ENCODE measurements around the gene PPP3CA. TPM values are rescaled to one million over a fixed set of nuclear protein-coding genes. Genes with fewer than 3 reads are reported as not detected.
A peak's percentile ranks its signal among the peaks of the same experiment; 100 is the strongest.

The PPP3CA gene
- total and polyA plus RNA-seq, 2 experiments from 2014 or later = 42.3 to 42.8 TPM

DNA sequence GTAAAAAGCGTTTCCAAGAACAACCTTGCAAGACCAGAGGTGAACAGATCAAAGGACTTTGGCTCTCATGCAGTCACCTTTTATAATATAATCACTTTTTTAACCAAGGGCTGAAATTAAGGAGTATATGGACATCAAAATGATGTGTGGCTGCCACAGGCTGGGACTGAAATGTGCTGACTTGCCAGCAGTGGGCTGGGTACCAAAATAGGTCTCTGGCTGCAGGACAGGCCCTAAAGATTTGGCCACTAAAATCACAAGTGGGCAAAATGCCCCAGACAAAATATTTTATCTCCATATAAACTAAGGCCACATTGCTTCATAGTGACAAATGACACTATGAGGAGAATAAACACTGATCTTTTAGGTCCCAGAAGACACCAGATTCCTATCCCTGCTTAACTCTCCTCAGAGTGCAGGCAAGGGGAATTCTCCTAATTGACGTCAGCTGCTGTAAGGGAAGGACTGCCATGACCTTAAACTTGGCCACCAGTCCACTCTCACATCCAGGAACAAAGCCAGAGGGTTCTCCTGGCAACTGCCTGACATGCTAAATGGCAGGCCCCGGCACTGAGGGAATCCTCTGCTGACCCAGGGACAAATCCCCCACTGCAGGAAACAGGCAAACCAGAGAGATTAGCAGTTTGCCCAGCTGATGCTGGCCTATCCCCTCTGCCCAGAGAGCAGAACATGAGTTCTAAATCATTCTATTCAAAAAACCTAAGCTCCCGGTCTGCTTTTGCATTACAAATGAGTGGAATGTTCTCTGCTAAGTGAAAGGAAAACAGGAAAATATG is 155.8 kb downstream of the PPP3CA start:
- WGBS, 2 experiments (ENCODE audit: low coverage in 1 of 2, low lambda C conversion rate in 2 of 2, missing lambda C conversion rate in 2 of 2) = 21 to 27% methylated on average over 4 of the region's 4 CpGs

DNA sequence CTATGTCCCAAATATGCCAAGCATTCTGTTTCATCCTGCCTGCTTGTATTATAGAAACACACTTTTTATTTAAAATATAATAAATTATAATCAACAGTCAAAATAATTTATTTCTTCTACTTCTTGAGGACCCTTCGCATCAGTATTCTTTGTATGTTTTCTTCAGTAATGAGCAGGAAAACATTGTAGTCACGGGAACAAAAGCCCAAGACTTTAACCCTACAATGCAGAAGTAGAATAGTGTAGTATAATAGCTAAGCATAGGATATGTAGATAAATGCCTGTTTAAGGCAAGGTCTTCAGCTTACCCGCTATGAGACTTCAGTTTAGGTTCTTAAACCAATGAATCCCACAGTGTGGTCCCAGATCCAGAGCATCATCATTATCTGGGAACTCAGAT is 156.6 kb downstream of the PPP3CA start:
- H3K79me2 ChIP-seq (ENCODE audit: insufficient read depth) = peaks cover 85% of the 10 kb centered on the region
- H2AFZ ChIP-seq = no peak overlapping the region
- H3K9ac ChIP-seq = no peak overlapping the region
- no peaks in the 10 kb centered on the region for H4K20me1 ChIP-seq (ENCODE audit: insufficient read depth)
- in situ Hi-C loops (cut with MboI) = no loop called here
- no peaks in the 10 kb centered on the region for H3K27me3 ChIP-seq (replicated peaks; ENCODE audit: insufficient read depth)
- TF ChIP-seq EZH2 (IDR thresholded peaks at IDR 0.05; ENCODE audit: insufficient read depth, poor library complexity, severe bottlenecking) (no peak), EZH2phosphoT487 (IDR thresholded peaks at IDR 0.05; ENCODE audit: insufficient read depth, low read depth) (no peak)
- WGBS, 2 experiments (ENCODE audit: low coverage in 1 of 2, low lambda C conversion rate in 2 of 2, missing lambda C conversion rate in 2 of 2) = 84 to 89% methylated on average over 3 of the region's 3 CpGs
- H3K36me3 ChIP-seq (ENCODE audit: low read depth) = no peaks in the 10 kb centered on the region
- no peaks in the 10 kb centered on the region for H3K9me2 ChIP-seq (ENCODE audit: insufficient read depth)
- no peaks in the 10 kb centered on the region for H3K9me3 ChIP-seq (ENCODE audit: low read depth)
- no peak for DNase-seq
- peaks cover 8% of the 10 kb centered on the region for H3F3A ChIP-seq (ENCODE audit: insufficient read depth)
- H3K4me2 ChIP-seq (ENCODE audit: unreplicated experiment) = no peak overlapping the region
- H3K4me1 ChIP-seq (ENCODE audit: insufficient read depth) = peaks cover 15% of the 10 kb centered on the region
- no peak overlapping the region for H3K4me3 ChIP-seq
- H3K27ac ChIP-seq = no peak overlapping the region; the same call in 1 of the 2 replicates

More for the DNA sequence above, 155.8 kb downstream of the PPP3CA start:
- Histone ChIP-seq H3K9me2 (ENCODE audit: insufficient read depth) (no peaks in the 10 kb centered on the region), H3K27me3 (replicated peaks; ENCODE audit: insufficient read depth) (no peaks in the 10 kb centered on the region), H3K9me3 (ENCODE audit: low read depth) (no peaks in the 10 kb centered on the region), H3K9ac (peak overlapping the region; percentile 20; the same call in 1 of the 2 replicates), H3K36me3 (ENCODE audit: low read depth) (no peaks in the 10 kb centered on the region), H3K4me1 (ENCODE audit: insufficient read depth) (peaks cover 15% of the 10 kb centered on the region), H2AFZ (no peak overlapping the region), H3K27ac (peak overlapping the region; percentile 35), H3K4me2 (ENCODE audit: unreplicated experiment) (peak overlapping the region; percentile 30), H3K4me3 (no peak overlapping the region), H3F3A (ENCODE audit: insufficient read depth) (peaks cover 8% of the 10 kb centered on the region), H4K20me1 (ENCODE audit: insufficient read depth) (no peaks in the 10 kb centered on the region), H3K79me2 (ENCODE audit: insufficient read depth) (peaks cover 86% of the 10 kb centered on the region)
- peak; percentile 73 for DNase-seq
- in situ Hi-C loops (cut with MboI) = no loop called here
- TF ChIP-seq EZH2 (IDR thresholded peaks at IDR 0.05; ENCODE audit: insufficient read depth, poor library complexity, severe bottlenecking) (no peak), EZH2phosphoT487 (IDR thresholded peaks at IDR 0.05; ENCODE audit: insufficient read depth, low read depth) (no peak)

DNA sequence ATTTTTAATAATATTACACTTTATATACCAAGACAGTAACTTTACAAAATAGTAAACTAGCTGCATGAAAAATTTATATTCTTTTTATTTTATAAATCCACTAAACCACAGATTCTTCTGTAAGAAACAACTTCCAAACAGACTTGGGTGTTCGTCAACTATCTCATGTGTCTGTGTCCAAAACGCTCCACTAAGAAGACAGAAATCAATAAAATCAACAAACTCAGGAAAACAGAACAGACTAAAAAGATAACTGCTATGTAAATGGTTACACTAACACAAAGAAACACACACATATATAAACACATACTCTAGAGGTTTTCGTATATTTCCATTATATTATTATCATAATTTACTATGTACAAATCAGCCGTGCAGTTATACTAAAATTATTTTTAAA is 158.4 kb downstream of the PPP3CA start:
- no peak overlapping the region for H2AFZ ChIP-seq
- no peak overlapping the region for H3K4me3 ChIP-seq
- no peaks in the 10 kb centered on the region for H3K9me3 ChIP-seq (ENCODE audit: low read depth)
- no peaks in the 10 kb centered on the region for H3K27me3 ChIP-seq (replicated peaks; ENCODE audit: insufficient read depth)
- no peak for DNase-seq
- no peaks in the 10 kb centered on the region for H3K36me3 ChIP-seq (ENCODE audit: low read depth)
- H3F3A ChIP-seq (ENCODE audit: insufficient read depth) = peaks cover 8% of the 10 kb centered on the region
- no peak overlapping the region for H3K4me2 ChIP-seq (ENCODE audit: unreplicated experiment)
- H3K27ac ChIP-seq = no peak overlapping the region
- H4K20me1 ChIP-seq (ENCODE audit: insufficient read depth) = no peaks in the 10 kb centered on the region
- no peak for TF ChIP-seq EZH2phosphoT487 (IDR thresholded peaks at IDR 0.05; ENCODE audit: insufficient read depth, low read depth)
- no peak for TF ChIP-seq EZH2 (IDR thresholded peaks at IDR 0.05; ENCODE audit: insufficient read depth, poor library complexity, severe bottlenecking)
- peaks cover 18% of the 10 kb centered on the region for H3K4me1 ChIP-seq (ENCODE audit: insufficient read depth)
- peaks cover 85% of the 10 kb centered on the region for H3K79me2 ChIP-seq (ENCODE audit: insufficient read depth)
- H3K9me2 ChIP-seq (ENCODE audit: insufficient read depth) = no peaks in the 10 kb centered on the region
- in situ Hi-C loops (cut with MboI) = no loop called here
- no peak overlapping the region for H3K9ac ChIP-seq
- WGBS, 2 experiments (ENCODE audit: low coverage in 1 of 2, low lambda C conversion rate in 2 of 2, missing lambda C conversion rate in 2 of 2) = 81 to 86% methylated on average over 4 of the region's 4 CpGs

DNA sequence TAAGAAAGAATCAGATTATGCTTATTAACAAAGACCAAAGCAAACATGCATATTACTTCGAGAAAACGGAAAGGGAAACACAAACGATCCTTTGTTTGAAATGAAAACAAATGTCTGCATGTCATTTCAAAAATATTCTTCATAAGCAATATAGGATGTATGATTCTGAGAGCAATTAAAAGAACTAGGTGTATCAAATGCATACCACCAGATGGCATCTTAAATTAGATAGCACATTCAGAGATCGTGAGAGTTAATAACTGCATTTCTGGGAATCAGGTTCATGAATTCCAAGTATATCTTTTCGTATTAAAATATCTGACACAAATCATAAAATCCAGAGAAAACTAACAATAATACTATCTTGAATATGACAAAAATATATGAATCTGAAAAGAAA is 159.5 kb downstream of the PPP3CA start:
- Histone ChIP-seq H3K9me3 (ENCODE audit: low read depth) (no peaks in the 10 kb centered on the region), H3F3A (ENCODE audit: insufficient read depth) (peaks cover 8% of the 10 kb centered on the region), H3K79me2 (ENCODE audit: insufficient read depth) (peaks cover 81% of the 10 kb centered on the region), H3K9ac (no peak overlapping the region), H3K27ac (no peak overlapping the region), H3K4me3 (no peak overlapping the region), H3K4me1 (ENCODE audit: insufficient read depth) (peaks cover 25% of the 10 kb centered on the region), H3K9me2 (ENCODE audit: insufficient read depth) (no peaks in the 10 kb centered on the region), H3K27me3 (replicated peaks; ENCODE audit: insufficient read depth) (no peaks in the 10 kb centered on the region), H3K36me3 (ENCODE audit: low read depth) (no peaks in the 10 kb centered on the region), H2AFZ (no peak overlapping the region), H3K4me2 (ENCODE audit: unreplicated experiment) (no peak overlapping the region), H4K20me1 (ENCODE audit: insufficient read depth) (no peaks in the 10 kb centered on the region)
- no peak for TF ChIP-seq EZH2phosphoT487 (IDR thresholded peaks at IDR 0.05; ENCODE audit: insufficient read depth, low read depth)
- no peak for TF ChIP-seq EZH2 (IDR thresholded peaks at IDR 0.05; ENCODE audit: insufficient read depth, poor library complexity, severe bottlenecking)
- WGBS, 2 experiments (ENCODE audit: low coverage in 1 of 2, low lambda C conversion rate in 2 of 2, missing lambda C conversion rate in 2 of 2) = 34 to 42% methylated on average over 5 of the region's 5 CpGs
- in situ Hi-C loops (cut with MboI) = no loop called here
- peak; percentile 39 for DNase-seq
